Thoracic aorta (tissue), 2 donors: Measurements from ENCODE around the gene PIEZO1. TPM values are rescaled to one million over a fixed set of nuclear protein-coding genes. Genes with fewer than 3 reads are reported as not detected.
"Not testable (repeated sequence)": the region's sequence is repeated elsewhere in the genome, so short reads cannot be mapped to it uniquely, and the experiment has no call there.

Experiments used
- ATAC-seq: fragments of 150-250 bp; one replicate; pipeline ENCODE4 v1.8.0; 2017; ENCODE audit warnings: low read depth; ENCODE audit not compliant: insufficient number of reproducible peaks, low FRiP score
- DNase-seq: peaks from one replicate; pipeline ENCODE4 v3.0.0-alpha.2; 2020; ENCODE audit warnings: low spot score
- H3K27ac ChIP-seq, 2 donors: fragments of 200-600 bp; sonication (generic); 1 replicate in 1 of 2; 2 replicates in 1 of 2; pipeline ENCODE4 v1.5.1; 2016; ENCODE audit warnings: mild to moderate bottlenecking in 2 of 2, moderate library complexity in 2 of 2
- H3K27me3 ChIP-seq: fragments of 200-600 bp; sonication (generic); replicated peaks from 2 replicates; pipeline ENCODE4 v1.6.0; 2016; ENCODE audit warnings: mild to moderate bottlenecking; ENCODE audit not compliant: insufficient read depth
- H3K36me3 ChIP-seq: fragments of 200-600 bp; sonication (generic); one replicate; pipeline ENCODE4 v1.5.1; 2016
- H3K4me1 ChIP-seq, 2 donors: fragments of 200-600 bp; sonication (generic); 1 replicate in 1 of 2; 2 replicates in 1 of 2; pipeline versions ENCODE4 v1.5.1 to v1.6.0; 2016; ENCODE audit warnings: low read depth in 2 of 2, mild to moderate bottlenecking in 1 of 2; ENCODE audit not compliant: control insufficient read depth in 1 of 2
- H3K4me3 ChIP-seq: fragments of 200-600 bp; sonication (generic); 2 replicates; pipeline ENCODE4 v1.5.1; 2016; ENCODE audit warnings: mild to moderate bottlenecking
- H3K9me3 ChIP-seq: fragments of 200-600 bp; sonication (generic); 2 replicates; pipeline ENCODE4 v1.5.1; 2016
- CTCF ChIP-seq: fragments of 200-600 bp; sonication (generic); IDR thresholded peaks from one replicate; pipeline ENCODE4 v1.5.1; 2019; ENCODE audit warnings: antibody characterized with exemption
- total RNA-seq, 2 donors: library from RNA; depleted of rRNA; stranded (reverse); fragments of >200 nt; gene quantifications; one replicate each; pipeline versions ENCODE4 v1.1.0 to v1.2.3, GENCODE V29; 2016

Gene PIEZO1
- total RNA-seq, 2 donors from 2014 or later, result 108 to 179 TPM

- peaks cover 16 to 56% of the 10 kb centered on the region in 2 donors for H3K4me1 ChIP-seq
- TF ChIP-seq CTCF, result no peak
- peak overlapping the region; percentile 38 to 48 for H3K27ac ChIP-seq
- no peaks in the 10 kb centered on the region for H3K36me3 ChIP-seq
- peak; percentile 32 for ATAC-seq
- no peaks in the 10 kb centered on the region for H3K27me3 ChIP-seq
- H3K9me3 ChIP-seq, result no peaks in the 10 kb centered on the region
- no peak for DNase-seq
- no peak overlapping the region for H3K4me3 ChIP-seq
Observed at GRCh38 chr16:88772871-88773811, 11.9 kb downstream of the PIEZO1 start.

GRCh38 chr16:88771781-88772180, 13.2 kb downstream of the PIEZO1 start:
- H3K9me3 ChIP-seq, H3K36me3 ChIP-seq, H3K27me3 ChIP-seq, H3K4me3 ChIP-seq, ATAC-seq, H3K27ac ChIP-seq, DNase-seq: not testable (repeated sequence)
- peaks cover 16 to 60% of the 10 kb centered on the region in 2 donors for H3K4me1 ChIP-seq

GRCh38 chr16:88771294-88771772, 13.7 kb downstream of the PIEZO1 start:
- Histone ChIP-seq H3K4me3 (no peak overlapping the region), H3K27ac (no peak overlapping the region), H3K27me3 (no peaks in the 10 kb centered on the region), H3K36me3 (no peaks in the 10 kb centered on the region), H3K4me1 (peaks cover 16 to 60% of the 10 kb centered on the region in 2 donors), H3K9me3 (no peaks in the 10 kb centered on the region)
- ATAC-seq (no peak), DNase-seq (no peak)
- TF ChIP-seq CTCF, result no peak

GRCh38 chr16:88770461-88771293, 14.3 kb downstream of the PIEZO1 start:
- H3K9me3 ChIP-seq, result no peaks in the 10 kb centered on the region
- H3K4me3 ChIP-seq, result no peak overlapping the region
- no peak overlapping the region for H3K27ac ChIP-seq
- peaks cover 16 to 60% of the 10 kb centered on the region in 2 donors for H3K4me1 ChIP-seq
- TF ChIP-seq CTCF, result no peak
- no peak for DNase-seq
- H3K36me3 ChIP-seq, result no peaks in the 10 kb centered on the region
- H3K27me3 ChIP-seq, result no peaks in the 10 kb centered on the region
- ATAC-seq, result no peak

- Histone ChIP-seq H3K36me3 (no peaks in the 10 kb centered on the region), H3K27ac (no peak overlapping the region), H3K27me3 (no peaks in the 10 kb centered on the region), H3K9me3 (no peaks in the 10 kb centered on the region), H3K4me3 (no peak overlapping the region), H3K4me1 (peaks cover 16 to 60% of the 10 kb centered on the region in 2 donors)
- TF ChIP-seq CTCF, result no peak
- ATAC-seq (no peak), DNase-seq (no peak)
Observed at GRCh38 chr16:88769617-88770460, 15.2 kb downstream of the PIEZO1 start.
